WI38 (cell line): ENCODE results near the gene GPRIN2.
"Not testable (repeated sequence)": the region's sequence is repeated elsewhere in the genome, so short reads cannot be mapped to it uniquely, and the experiment has no call there.

ENCODE experiments used
- H3K4me3 ChIP-seq: 2 replicates; pipeline ENCODE4 v1.5.1; 2011; ENCODE audit warnings: low read depth, mild to moderate bottlenecking, control low read depth, low read length
- CTCF ChIP-seq: IDR thresholded peaks from 2 replicates; pipeline ENCODE4 v1.5.1; 2012; ENCODE audit warnings: low read depth, mild to moderate bottlenecking, control low read depth, low read length

GPRIN2 gene

GRCh38 chr10:46538155-46538554, 18.3 kb downstream of the GPRIN2 start:
- TF ChIP-seq CTCF, result no peak
- H3K4me3 ChIP-seq, result no peak overlapping the region

- TF ChIP-seq CTCF, result no peak
- H3K4me3 ChIP-seq, result no peak overlapping the region
These were observed 19.1 kb downstream of the GPRIN2 start for GRCh38 chr10:46537309-46537708.

GRCh38 chr10:46536781-46537180, 19.7 kb downstream of the GPRIN2 start:
- TF ChIP-seq CTCF, result no peak
- no peak overlapping the region for H3K4me3 ChIP-seq

GRCh38 chr10:46536171-46536570, 20.3 kb downstream of the GPRIN2 start:
- H3K4me3 ChIP-seq, result no peak overlapping the region
- no peak for TF ChIP-seq CTCF

- H3K4me3 ChIP-seq, result no peak overlapping the region
- TF ChIP-seq CTCF, result no peak
These were observed 21.5 kb downstream of the GPRIN2 start for GRCh38 chr10:46534828-46535524.

- not testable (repeated sequence) for H3K4me3 ChIP-seq
These were observed 24.2 kb downstream of the GPRIN2 start for GRCh38 chr10:46532256-46532655.

GRCh38 chr10:46530249-46531186, 25.9 kb downstream of the GPRIN2 start:
- no peak overlapping the region for H3K4me3 ChIP-seq
- TF ChIP-seq CTCF, result no peak

GRCh38 chr10:46529742-46530141, 26.7 kb downstream of the GPRIN2 start:
- H3K4me3 ChIP-seq, result not testable (repeated sequence)
